Endothelial cell of umbilical vein (primary cell): ENCODE results near the gene SKAP1.

ENCODE experiments used
- CTCF ChIP-seq, 2 donors: IDR thresholded peaks; 1 replicate in 1 of 2; 2 replicates in 1 of 2; pipeline ENCODE4 v1.5.1; 2011; ENCODE audit warnings: low read length in 2 of 2, mild to moderate bottlenecking in 2 of 2, moderate library complexity in 2 of 2, control low read depth in 1 of 2, inconsistent platforms in 1 of 2, low read depth in 1 of 2; ENCODE audit not compliant: insufficient read depth in 1 of 2; ENCODE audit errors: extremely low read depth in 1 of 2
- EZH2 ChIP-seq: IDR thresholded peaks from 2 replicates; pipeline ENCODE4 v1.6.1; 2012; ENCODE audit warnings: borderline replicate concordance, low read depth, mild to moderate bottlenecking, moderate library complexity, low read length, inconsistent platforms; ENCODE audit not compliant: severe bottlenecking
- GATA2 ChIP-seq: IDR thresholded peaks from 2 replicates; pipeline ENCODE4 v1.7.0; 2011; ENCODE audit warnings: low read depth, mild to moderate bottlenecking, moderate library complexity, mixed read lengths, low read length; ENCODE audit not compliant: insufficient read length, insufficient read depth
- JUN ChIP-seq: IDR thresholded peaks from 2 replicates; pipeline ENCODE4 v1.6.1; 2011; ENCODE audit warnings: borderline replicate concordance, low read depth; ENCODE audit not compliant: insufficient read length, insufficient read depth
- MAX ChIP-seq: IDR thresholded peaks from 2 replicates; pipeline ENCODE4 v1.6.1; 2011; ENCODE audit not compliant: insufficient read depth, insufficient read length
- MYC ChIP-seq: IDR thresholded peaks from one replicate; pipeline ENCODE4 v1.6.1; 2011; ENCODE audit warnings: mild to moderate bottlenecking, low read depth, low read length
- POLR2A ChIP-seq: IDR thresholded peaks from 2 replicates; pipeline ENCODE4 v1.6.1; 2012; ENCODE audit warnings: low read depth, mild to moderate bottlenecking, control low read depth, low read length
- POLR2AphosphoS5 ChIP-seq: IDR thresholded peaks from 2 replicates; pipeline ENCODE4 v1.6.1; 2012; ENCODE audit warnings: low read depth, mild to moderate bottlenecking, control low read depth, low read length, moderate library complexity; ENCODE audit not compliant: insufficient read depth

- no peak for TF ChIP-seq EZH2
- no peak for TF ChIP-seq MYC
- TF ChIP-seq CTCF (IDR thresholded peaks at IDR 0.05; ENCODE audit: extremely low read depth in 1 of 2, insufficient read depth in 1 of 2, low read depth in 1 of 2, low read length in 2 of 2), result no peak
- no peak for TF ChIP-seq MAX
- no peak for TF ChIP-seq POLR2AphosphoS5
- TF ChIP-seq POLR2A, result no peak
- TF ChIP-seq GATA2, result no peak
- TF ChIP-seq JUN, result no peak
These were observed 269.6 kb downstream of the SKAP1 start for GRCh38 chr17:48160177-48161081.
